GM21825 (cell line): ENCODE data around the gene BICRA.
"Not testable (repeated sequence)": the region's sequence is repeated elsewhere in the genome, so short reads cannot be mapped to it uniquely, and the experiment has no call there.

Experiments used
- ATAC-seq: cut with Tn5 transposase; IDR thresholded peaks from one replicate; pipeline ENCODE4 v1.9.1; 2021; ENCODE audit warnings: mild to moderate bottlenecking, moderate library complexity; ENCODE audit not compliant: unreplicated experiment

BICRA gene

GRCh38 chr19:47626238-47626637, 17.3 kb downstream of the BICRA start:
- no peak for ATAC-seq

DNA sequence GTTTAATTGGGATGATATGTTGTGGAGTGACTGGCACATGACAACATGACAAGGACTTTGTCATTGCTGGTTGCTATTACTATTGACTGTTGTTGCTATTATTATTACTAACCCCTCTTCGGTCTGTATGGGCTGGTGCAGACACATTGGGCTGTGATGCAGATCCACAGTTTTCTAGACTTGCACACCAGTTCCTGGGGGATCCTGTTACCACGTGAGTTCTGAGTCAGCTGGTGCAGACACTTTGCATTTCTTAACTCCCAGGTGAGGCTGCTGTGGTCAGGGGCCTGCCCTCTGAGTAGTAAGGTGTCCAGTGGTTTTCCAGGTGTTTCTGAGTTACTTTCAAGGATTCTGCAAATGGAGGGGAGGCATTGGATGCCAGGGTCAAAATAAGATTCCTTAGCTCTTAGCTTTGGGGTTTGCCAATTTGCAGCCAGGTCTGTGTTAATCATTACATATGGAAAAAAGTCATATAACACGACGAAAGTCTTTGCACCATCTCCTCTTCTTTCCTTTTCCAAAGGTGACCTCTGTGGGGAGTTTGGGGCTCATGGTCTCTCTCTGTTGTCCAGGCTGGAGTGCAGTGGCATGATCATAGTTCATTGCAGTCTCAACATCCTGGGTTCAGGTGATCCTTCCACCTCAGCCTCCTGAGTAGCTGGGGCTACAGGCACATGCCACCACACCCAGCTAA, 19.3 kb downstream of the BICRA start:
- ATAC-seq = no peak

DNA sequence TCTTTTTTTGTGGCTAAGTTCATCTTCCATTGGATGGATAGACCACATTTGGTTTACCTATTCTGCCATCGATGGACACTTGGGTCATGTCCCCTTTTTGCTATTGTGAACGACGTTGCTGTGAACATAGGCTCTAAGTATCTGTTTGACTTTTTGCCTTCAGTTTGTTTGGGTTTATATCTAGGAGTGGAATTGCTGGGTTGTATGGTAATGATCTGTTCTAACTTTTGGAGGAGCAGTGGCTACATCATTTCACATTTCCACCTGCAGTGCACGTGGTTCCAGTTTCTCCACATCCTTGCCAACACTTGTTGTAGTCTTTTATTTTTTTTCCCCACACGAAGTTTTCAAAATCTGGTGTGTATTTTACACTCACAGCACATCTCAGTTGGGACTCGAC, 21.7 kb downstream of the BICRA start:
- ATAC-seq = no peak

DNA sequence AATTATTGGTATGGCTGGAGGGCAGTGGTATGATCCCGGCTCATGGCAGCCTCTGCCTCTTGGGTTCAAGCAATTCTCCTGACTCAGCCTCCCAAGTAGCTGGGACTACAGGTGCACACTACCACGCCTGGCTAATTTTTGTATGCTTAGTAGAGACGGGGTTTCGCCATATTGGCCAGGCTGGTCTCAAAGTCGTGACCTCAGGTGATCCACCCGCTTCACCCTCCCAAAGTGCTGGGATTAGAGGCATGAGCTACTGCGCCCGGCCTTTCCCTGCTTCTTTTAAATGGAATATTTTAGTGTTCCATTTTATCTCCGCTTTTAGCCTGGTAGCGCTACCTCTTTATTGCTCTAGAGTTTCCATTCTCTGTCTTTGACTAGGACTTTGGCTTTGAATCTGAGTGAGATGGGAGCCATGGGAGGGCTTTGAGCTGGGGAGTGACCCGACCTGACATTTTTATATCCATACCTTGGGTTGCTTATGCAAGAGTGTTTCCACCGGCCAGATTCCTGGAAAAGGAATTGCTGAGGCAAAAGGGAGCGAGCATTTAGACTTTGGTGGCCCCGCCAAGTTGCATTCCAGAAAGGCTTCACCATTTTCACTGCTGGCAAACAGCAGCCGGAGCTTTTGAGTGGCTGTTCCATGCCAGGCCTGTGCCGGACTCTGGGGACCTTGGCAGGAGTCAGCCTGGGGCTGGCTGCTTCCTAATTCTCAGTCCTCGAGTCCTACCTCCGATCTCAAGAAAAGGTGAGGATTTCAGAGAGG, 22.9 kb downstream of the BICRA start:
- ATAC-seq = no peak

GRCh38 chr19:47633517-47633916, 24.6 kb downstream of the BICRA start:
- ATAC-seq = no peak

GRCh38 chr19:47633996-47634395, 25.1 kb downstream of the BICRA start:
- no peak for ATAC-seq

GRCh38 chr19:47635152-47635754, 26.3 kb downstream of the BICRA start:
- ATAC-seq = not testable (repeated sequence)

GRCh38 chr19:47637550-47637949, 28.6 kb downstream of the BICRA start:
- no peak for ATAC-seq

DNA sequence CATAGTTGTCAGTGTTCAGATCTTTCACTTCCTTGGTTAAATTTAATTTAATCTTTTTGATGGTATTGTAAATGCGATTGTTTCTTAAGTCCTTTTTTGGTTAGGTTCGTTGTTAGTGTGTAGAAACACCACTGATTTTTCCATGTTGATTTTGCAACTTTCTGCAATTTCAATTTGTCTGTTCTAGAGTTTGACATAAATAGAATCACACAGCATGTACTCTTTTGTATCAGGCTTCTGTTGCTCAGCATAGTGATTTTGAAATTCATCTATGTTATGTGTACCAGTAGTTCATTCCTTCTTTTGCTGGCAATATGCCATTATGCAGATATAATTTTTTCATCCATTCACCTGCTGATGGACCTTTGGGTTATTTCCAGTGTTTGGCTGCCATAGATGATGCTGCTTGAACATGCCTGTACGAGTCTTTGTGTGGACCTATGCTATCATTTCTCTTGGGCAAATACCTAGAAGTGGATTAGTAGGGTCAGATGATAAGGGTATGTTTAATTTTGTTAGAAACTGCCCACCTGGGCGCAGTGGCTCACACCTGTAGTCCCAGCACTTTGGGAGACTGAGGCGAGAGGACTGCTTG, 33.1 kb downstream of the BICRA start:
- no peak for ATAC-seq

DNA sequence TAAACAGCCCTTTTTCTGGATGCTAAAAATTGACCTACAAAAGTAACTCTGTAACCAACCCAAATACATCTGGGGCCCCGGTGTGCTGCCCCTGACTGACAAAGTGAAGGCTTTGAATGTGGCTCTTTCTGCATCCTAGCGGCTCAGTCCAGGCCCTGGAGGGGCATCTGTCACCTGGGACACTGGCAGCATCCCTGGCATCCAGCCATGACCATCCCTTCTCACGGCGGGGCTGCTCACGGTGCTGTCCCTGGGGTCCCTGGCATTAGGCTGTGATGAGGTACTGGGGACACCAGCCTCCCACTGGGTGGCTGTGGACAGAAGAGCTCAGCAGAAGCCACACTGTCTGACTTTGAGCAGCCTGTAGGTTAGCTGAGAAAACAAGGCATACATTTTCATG, 34.3 kb downstream of the BICRA start:
- ATAC-seq = no peak

- ATAC-seq = no peak
Measured at GRCh38 chr19:47644199-47644598, 35.3 kb downstream of the BICRA start.

DNA sequence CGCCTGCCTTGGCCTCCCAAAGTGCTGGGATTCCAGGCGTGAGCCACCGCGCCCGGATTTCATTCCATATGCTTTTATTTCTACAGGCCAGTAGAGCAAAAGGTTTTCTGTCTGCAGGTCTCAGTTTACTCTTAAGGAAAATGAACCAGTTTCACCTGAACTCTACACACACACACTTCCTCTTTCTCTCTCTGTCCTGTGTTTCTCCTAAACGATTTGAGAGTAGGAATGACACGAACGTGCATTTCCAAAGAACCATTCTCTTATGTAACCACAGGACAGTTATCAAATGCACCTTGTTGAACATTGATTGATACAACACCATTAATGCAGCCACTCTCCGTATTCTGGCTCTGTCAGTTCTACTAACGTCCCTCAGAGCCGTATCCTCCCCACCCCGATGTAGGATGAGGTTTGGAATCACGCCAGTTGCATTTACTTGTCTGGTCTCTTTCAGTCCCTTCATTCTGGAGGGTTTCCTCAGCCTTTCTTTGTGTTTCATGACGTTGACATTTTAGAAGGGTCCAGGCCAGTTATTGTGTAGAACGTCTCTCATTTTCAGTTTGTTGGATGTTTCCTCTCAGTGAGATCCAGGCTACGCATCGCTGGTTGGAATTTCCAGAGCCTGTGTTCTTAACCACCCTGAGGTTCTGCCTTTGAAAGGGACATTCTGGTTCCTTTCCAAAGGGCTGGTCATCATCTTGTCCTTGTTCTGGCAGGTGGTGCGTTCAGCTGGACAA, 36.0 kb downstream of the BICRA start:
- ATAC-seq = no peak

- no peak for ATAC-seq
Measured at GRCh38 chr19:47646924-47647323, 38.0 kb downstream of the BICRA start.

- ATAC-seq = no peak
Measured at GRCh38 chr19:47649588-47649987, 40.7 kb downstream of the BICRA start.

GRCh38 chr19:47650700-47651099, 41.8 kb downstream of the BICRA start:
- ATAC-seq = no peak

DNA sequence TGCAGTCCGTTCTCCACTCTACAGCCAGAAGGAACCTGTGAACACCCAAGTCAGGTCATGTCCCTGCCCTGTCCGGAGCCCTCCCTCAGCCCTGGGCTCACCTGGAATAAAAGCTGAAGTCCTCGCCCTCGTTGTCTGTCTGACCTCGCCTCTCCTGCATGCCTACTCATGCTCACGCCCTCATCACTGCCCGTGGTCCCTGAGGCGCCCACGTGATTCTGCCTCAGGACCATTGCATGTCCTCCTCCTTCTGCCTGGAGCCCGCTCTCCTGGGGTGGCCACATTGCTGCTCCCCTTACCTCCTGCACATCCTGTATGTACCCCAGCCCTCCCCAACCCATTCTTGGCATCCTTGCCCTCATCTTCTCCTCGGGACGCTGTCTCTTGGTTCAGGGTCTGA, 42.2 kb downstream of the BICRA start:
- ATAC-seq = no peak

GRCh38 chr19:47651691-47652090, 42.8 kb downstream of the BICRA start:
- ATAC-seq = no peak

GRCh38 chr19:47652285-47652684, 43.4 kb downstream of the BICRA start:
- ATAC-seq = no peak

DNA sequence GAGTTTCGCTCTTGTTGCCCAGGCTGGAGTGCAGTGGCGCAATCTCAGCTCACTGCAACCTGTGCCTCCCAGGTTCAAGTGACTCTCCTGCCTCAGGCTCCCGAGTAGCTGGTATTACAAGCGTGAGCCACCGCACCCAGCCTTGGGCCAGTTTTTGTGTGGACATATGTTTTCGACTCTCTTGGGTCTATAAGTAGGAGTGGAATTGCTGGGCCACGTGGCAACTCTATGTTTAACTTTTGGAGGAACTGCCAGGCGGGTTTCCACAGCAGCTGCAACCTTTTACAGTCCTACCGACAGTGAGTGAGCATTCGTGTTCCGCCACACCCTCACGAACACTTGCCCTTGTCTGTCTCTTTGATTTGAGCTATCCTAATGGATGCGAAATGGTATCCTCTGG, 44.9 kb downstream of the BICRA start:
- no peak for ATAC-seq

DNA sequence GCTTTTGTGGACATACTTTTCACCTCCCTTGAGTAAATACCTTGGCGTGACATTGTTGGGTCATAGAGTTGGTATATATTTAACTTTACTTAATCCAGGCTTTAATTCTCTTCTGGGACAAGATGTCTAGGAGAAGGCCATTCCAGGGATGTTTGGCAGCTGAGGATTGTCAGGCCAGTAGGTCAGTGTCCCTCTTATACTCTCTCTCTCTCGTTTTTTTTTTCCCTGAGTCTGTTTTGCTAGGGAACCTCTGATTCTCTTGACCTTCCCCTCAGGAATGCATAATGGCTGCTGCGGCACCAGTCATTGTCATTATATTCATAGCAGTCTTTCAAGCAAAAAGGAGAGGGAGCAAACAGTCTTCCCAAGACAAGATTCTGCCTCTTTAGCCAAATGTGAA, 48.8 kb downstream of the BICRA start:
- ATAC-seq = no peak
